ENCODE data around the gene DDR2. TPM values are rescaled to one million over a fixed set of nuclear protein-coding genes. Genes with fewer than 3 reads are reported as not detected.

The DDR2 gene
- total RNA-seq, 1 experiment from 2014 or later: 73.1 TPM

DNA sequence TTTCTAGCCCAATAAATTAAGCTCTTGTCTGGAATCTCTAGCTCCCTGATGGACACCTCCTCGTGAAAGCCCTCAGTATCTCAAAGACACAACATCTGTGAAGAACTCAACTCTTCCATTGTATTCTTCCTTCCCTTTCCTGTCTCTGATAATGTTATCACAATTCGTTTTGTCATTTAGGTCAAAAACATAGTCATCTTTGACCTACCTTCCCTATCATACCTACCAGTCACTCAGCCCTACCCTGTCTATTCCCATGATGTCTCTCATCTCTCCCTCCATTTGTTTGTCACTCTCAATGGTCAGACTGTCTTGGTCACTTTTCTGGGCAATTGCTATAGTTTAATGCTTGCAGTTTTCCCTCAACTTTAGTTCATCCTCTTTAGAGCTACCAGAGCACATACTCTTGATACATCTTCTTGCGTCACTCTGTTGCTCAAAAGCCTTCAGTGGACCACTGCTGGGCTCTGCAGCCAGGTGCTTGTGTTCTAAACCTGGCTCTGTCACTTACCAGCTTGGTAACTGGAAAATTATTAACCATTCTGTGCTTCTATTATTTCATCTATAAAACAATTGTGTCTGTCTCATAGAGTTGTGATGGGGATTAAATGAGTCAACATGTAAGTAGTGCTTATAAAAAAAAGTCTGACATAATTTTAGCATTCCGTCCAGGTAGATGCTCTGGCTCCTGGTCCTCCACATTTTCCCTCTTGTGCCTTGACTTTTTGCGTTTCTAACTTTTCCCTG lies 39.6 kb downstream of the DDR2 start:
- no peak for DNase-seq (ENCODE audit: low read depth)

GRCh38 chr1:162672622-162673260 lies 40.5 kb downstream of the DDR2 start:
- no peak for DNase-seq (ENCODE audit: low read depth)

DNA sequence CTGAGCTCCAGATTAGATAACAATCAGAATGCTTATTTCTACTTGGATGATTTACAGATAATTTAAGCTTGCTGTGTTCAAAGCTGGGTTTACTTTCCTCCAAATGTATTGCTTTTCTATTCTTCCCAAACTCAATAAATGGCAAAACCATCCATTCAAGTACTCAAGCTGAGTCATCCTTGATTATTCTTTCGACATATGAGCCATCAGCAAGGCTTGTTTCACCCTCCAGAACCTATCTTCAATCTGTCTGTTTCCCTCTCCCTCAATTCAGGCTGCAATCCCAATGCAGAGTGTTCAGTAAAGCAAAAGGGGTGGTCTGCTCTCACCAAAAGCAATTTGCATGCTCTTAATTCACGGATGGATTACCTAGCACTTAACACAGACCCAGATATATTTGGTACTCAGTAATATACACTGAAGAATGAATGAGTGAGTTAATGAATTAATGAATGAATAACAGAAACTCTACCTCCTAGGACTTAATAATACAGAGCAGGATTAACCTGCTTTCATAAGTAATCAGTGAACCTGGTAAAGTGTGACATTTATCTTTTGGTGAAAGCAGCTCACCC lies 41.9 kb downstream of the DDR2 start:
- DNase-seq (ENCODE audit: low read depth): peak; percentile 58

DNA sequence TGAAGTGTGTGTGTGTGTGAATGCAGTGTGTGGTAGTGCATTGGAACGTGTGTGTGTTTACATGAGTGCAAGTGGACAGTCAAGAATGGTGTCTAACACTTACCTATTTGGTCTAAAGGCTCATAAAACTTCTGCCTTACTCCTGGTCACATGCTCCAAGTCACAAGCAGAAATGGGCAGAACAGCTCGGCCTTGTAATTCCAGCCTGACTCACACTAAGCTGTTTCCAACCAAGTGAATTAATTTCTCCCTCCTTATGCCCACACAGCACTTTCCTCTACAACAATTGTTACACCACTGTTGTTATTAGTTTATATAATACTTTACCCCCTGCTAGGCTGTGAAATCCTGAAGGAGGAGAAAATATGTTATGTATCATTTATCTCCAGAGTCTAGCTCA lies 43.8 kb downstream of the DDR2 start:
- DNase-seq (ENCODE audit: low read depth): peak; percentile 58

GRCh38 chr1:162676750-162677149 lies 44.5 kb downstream of the DDR2 start:
- no peak for DNase-seq (ENCODE audit: low read depth)

DNA sequence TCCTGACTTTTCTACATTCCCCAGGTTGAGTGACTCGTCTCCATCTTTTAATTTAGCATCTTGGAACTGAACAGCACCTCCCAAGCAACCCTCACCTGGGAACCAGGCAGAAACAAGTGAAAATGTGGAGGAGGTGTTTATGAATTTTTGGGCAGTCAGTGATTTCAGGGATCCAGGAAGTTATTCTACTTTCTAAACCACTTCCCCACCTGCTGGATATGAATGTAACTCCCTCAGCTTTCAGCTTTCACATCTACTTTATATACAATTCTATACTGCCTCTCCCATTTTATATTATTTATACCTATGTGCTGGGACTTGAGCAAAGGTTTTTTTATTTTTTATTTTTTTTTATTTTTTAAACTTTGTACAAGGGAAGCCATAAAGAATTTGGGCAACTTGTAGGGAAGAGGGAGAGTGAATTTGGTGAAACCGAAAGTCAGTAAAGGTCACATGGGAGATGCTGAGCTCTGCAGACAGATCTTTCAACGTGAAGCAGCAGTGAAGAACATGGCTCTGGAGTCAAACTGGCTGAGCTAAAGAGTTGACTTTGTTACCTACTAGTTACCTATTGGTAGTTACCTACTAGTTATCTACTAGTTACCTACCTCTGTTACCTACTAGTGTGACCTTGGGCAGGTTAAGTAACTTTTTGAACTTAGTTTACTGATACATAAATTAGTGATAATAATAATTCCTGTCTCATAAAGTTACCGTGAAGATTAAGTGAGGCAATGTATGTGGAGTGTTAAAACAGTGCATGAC lies 45.5 kb downstream of the DDR2 start:
- DNase-seq (ENCODE audit: low read depth): no peak

DNA sequence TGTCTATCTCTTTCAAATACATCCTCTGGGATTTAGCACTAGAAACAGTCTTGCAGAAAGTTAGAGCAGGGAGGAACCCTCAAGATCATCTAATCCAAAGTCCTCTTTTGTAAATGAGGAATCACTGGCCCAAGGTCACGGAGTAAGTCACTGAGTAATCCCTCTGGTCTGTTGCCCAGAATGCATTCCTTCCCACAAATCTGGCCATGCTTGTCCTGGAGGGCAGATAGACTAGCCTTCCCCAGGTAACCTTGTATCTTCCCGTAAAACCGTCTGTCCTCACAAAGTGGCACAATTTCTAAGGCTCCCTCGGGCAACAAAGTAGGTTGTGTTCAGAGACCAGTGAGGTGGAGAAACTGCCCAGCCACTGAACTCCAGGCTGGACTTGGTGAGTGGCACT lies 46.2 kb downstream of the DDR2 start:
- DNase-seq (ENCODE audit: low read depth): peak; percentile 74

GRCh38 chr1:162679298-162679697 lies 47.0 kb downstream of the DDR2 start:
- no peak for DNase-seq (ENCODE audit: low read depth)

DNA sequence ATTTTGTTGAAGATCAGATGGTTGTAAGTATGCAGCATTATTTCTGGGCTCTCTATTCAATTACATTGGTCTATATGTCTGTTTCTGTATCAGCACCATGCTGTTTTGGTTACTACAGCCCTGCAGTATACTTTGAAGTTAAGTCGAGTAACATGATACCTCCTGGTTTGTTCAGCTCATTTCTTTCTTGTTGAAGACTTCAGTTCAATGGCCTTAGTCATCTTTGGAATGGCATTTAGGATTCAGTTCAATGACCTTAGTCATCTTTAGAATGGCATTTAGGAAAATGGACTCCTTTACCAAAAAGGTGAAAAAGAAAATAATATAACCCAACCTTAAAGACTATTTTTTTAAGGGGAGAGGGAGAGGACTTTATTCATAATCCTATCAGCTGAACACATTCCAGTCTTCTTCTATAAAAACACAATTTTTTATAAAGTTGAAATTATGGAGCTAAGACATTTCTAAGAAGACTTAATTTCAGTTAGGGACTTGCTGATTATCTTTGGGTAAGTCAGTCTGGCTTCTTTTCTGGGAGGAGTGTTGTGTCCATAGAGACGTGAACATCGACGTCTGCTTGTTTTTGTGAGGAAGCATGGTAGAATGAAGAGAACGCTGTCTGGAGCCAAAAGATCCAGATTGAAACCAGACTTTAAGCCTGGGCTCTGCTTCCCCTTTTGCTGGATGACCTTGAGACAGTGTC lies 48.3 kb downstream of the DDR2 start:
- DNase-seq (ENCODE audit: low read depth): peak; percentile 56

DNA sequence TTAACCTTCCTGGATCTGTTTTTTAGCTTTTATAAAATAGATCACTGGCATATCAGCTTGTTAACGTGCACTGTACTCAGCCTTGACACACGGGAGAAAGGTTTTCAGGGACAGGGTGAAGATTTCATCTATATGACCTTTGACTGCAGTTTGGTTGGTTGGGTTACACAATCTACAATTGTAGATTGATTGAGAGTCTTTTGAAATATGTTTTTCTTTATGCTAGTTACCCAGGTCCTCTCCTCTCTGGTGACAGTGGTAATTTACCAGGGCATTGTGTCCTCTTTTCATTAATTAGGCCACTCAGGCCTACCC lies 48.8 kb downstream of the DDR2 start:
- no peak for DNase-seq (ENCODE audit: low read depth)

- no peak for DNase-seq (ENCODE audit: low read depth)
These were observed 49.8 kb downstream of the DDR2 start for GRCh38 chr1:162682013-162682419.

DNA sequence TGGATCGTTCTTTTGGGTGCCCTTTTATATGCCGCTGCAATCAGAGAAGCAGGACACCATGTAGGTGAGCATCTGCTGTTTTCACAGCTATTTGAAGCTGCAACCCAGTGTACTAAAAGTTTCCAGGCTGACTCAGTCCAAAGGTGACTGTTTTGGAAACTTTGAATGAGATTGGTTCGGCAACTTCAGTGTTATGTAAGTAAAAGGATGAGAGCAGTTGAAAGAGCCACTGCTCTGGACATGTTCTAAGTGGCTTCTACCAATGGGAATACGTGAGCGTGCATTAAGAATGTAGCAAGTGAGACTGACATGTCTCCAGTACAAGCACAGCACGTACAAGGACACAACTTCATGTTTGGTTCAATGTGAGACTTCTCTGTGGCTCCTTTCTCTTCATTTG lies 55.6 kb downstream of the DDR2 start:
- DNase-seq (ENCODE audit: low read depth): no peak

DNA sequence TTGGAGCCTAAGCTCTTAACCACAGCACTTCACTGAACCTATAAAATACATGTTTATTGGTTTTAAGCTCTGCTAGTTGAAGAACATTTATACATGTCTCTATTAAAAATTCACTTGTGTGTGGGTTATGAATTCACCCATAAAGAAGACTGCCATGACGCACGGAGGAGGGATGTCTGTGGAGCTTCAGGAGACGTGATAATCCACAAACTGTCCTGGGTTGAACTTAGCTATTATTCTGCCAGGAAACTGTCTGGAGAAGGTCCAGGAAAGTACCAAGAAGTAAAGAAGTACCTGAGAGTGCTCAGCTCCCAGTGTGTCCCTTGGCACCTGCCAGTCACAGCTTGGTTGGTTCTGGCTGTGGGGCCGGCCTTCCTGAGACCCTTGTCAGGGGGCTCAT lies 56.3 kb downstream of the DDR2 start:
- no peak for DNase-seq (ENCODE audit: low read depth)

DNA sequence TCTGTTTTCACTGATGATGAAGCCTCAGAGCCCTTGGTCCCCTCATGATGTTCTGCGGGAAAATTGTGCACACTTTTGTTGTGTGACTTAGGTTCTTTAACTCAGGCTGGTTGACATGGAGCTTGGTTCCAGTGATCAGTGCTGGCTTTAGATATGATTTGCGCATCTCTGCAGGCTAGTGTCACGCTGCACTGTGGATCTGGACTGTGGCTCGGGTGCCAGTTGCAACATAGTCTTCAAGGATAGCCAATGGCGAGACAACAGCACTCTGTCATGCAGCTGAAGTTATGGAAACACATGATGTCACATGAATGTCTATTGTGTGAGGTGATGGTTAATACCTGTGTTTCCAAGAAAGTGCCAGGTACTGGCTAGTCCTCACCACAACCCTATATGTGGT lies 56.7 kb downstream of the DDR2 start:
- no peak for DNase-seq (ENCODE audit: low read depth)

- peak; percentile 88 for DNase-seq (ENCODE audit: low read depth)
These were observed 57.7 kb downstream of the DDR2 start for GRCh38 chr1:162689745-162690671.

GRCh38 chr1:162690672-162691434 lies 58.6 kb downstream of the DDR2 start:
- peak; percentile 97 for DNase-seq (ENCODE audit: low read depth)

DNA sequence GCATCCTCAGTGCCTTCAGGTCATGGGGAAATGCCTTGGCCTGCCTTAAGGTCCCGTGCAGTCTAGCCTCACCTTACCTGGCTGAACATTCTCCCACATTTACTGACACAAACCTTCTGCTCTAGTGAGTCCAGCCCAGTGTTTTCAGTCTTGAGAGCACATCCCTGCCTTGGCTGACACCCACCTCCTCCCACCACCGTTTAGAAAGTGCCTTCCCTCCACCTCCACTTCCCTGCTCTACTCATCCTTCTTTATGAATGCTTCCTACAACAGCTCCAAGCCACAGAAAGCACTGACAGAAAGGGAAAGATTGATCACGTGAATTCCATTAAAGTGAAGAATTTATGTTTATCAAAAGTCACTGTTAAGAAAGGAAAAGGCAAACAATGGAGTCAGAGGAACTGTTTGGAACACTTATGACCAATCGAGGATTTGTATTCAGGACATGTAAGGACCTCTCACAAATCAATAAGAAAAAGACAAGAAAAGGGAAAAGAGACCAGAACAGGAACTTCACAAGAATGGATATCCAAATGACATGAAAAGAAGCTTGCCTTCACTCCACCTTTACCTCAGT lies 59.8 kb downstream of the DDR2 start:
- DNase-seq (ENCODE audit: low read depth): no peak

DNA sequence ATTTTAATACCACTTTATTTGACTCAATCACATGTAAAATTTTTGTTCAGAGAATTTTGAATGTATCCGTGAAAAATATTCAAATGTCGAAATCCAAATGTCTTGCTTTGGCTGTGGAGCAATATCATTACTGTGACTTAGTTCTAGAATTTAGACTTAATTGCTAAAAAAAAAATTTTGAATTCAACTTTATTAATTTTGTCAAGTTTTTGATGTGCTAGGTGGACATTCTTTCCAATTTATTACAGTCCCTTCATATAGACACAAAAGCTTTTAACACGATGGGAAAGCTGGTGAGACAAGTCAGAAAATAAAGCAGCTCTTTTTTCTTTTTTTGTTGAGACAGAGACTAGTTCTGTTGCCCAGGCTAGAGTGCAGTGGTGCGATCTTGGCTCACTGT lies 62.6 kb downstream of the DDR2 start:
- no peak for DNase-seq (ENCODE audit: low read depth)

DNA sequence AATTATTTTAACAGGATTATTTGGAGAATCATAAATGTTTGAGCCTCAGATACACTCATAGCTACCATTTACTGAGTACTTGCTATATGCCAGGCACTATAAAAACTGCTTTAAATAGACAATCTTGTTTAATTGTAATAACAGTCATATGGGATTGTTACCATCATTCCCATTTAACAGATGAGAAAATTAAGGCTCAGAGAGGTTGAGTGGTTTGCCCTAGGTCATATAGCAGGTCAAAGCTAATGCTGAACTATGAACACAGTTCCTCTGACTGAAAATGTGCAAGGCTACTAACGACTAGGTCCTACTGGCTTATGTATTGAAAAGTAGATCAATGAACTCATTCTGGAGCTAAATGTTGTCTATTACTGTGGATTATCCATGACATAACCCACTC lies 63.4 kb downstream of the DDR2 start:
- no peak for DNase-seq (ENCODE audit: low read depth)
